Calu3 (cell line): Measurements from ENCODE around the gene HP1BP3. TPM values are rescaled to one million over a fixed set of nuclear protein-coding genes. Genes with fewer than 3 reads are reported as not detected.

Experiments
- BruUV-seq: library from RNA; stranded (reverse); fragments of 400-500 nt; replicated peaks from 2 replicates; lab custom pipeline; 2021; lab: Mats Ljungman, UMichigan
- CTCF ChIA-PET: fragments of 300-600 bp; sonication (Branson Sonifier 250); formaldehyde crosslinking; loops from one replicate; lab custom pipeline; 2022; ENCODE audit warnings: antibody characterized with exemption; lab: Charles Lee
- DNase-seq: peaks from one replicate; pipeline ENCODE4 v3.0.0; 2022
- H3K27ac Mint-ChIP-seq: one replicate; pipeline ENCODE4 v1.8.0; 2022; ENCODE audit warnings: mixed read lengths; ENCODE audit not compliant: unreplicated experiment
- H3K27me3 Mint-ChIP-seq: one replicate; pipeline ENCODE4 v1.8.0; 2022; ENCODE audit warnings: mixed read lengths; ENCODE audit not compliant: unreplicated experiment
- H3K36me3 Mint-ChIP-seq: one replicate; pipeline ENCODE4 v1.8.0; 2022; ENCODE audit warnings: mild to moderate bottlenecking, moderate library complexity, mixed read lengths; ENCODE audit not compliant: insufficient read depth, unreplicated experiment
- H3K4me1 Mint-ChIP-seq: one replicate; pipeline ENCODE4 v1.8.0; 2022; ENCODE audit warnings: mild to moderate bottlenecking, low read depth, mixed read lengths; ENCODE audit not compliant: unreplicated experiment
- H3K4me3 Mint-ChIP-seq: one replicate; pipeline ENCODE4 v1.8.0; 2022; ENCODE audit warnings: mild to moderate bottlenecking, low read depth, moderate library complexity, mixed read lengths; ENCODE audit not compliant: unreplicated experiment
- H3K9me3 Mint-ChIP-seq: one replicate; pipeline ENCODE4 v1.8.0; 2022; ENCODE audit warnings: low read depth, mixed read lengths; ENCODE audit not compliant: unreplicated experiment
- intact Hi-C: fragments of 100-400 bp; cut with micrococcal nuclease; formaldehyde crosslinking; loops from one replicate; pipeline ENCODE4 v1.10.0; 2022; ENCODE audit not compliant: unreplicated experiment
- total RNA-seq: library from RNA; stranded (reverse); gene quantifications from 2 replicates; pipeline ENCODE4 v1.2.3, GENCODE V29; 2022
- TF ChIP-seq, protein P1 (sequence below): fragments of 200-600 bp; IDR thresholded peaks from one replicate; pipeline ENCODE4 v1.8.0; 2022; ENCODE audit warnings: antibody characterized with exemption; ENCODE audit not compliant: unreplicated experiment

Gene HP1BP3
- total RNA-seq, 1 experiment from 2014 or later: 247 TPM

DNA sequence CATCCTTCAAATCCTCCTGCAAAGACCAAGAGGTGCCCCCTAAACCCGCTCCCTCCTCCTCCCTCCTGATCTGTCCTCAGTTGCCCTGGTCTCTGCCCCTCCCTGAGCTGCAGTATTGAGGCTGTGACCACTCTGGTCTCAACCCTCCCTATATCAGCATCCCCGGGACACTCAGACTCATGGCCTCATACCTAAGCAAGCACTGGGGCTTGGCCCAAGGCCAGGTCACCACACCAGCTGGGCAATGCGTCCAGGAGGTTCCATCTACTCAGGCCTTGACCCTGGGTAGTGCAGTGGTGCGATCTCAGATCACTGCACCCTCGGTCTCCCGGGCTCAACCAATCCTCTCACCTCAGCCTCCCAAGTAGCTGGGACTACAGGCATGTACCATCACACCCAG is 79.0 kb downstream of the HP1BP3 start:
- TF ChIP-seq, protein P1, sequence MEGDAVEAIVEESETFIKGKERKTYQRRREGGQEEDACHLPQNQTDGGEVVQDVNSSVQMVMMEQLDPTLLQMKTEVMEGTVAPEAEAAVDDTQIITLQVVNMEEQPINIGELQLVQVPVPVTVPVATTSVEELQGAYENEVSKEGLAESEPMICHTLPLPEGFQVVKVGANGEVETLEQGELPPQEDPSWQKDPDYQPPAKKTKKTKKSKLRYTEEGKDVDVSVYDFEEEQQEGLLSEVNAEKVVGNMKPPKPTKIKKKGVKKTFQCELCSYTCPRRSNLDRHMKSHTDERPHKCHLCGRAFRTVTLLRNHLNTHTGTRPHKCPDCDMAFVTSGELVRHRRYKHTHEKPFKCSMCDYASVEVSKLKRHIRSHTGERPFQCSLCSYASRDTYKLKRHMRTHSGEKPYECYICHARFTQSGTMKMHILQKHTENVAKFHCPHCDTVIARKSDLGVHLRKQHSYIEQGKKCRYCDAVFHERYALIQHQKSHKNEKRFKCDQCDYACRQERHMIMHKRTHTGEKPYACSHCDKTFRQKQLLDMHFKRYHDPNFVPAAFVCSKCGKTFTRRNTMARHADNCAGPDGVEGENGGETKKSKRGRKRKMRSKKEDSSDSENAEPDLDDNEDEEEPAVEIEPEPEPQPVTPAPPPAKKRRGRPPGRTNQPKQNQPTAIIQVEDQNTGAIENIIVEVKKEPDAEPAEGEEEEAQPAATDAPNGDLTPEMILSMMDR: no peak
- no TSS peak for BruUV-seq
- DNase-seq: no peak
- H3K4me3 Mint-ChIP-seq: no peak overlapping the region
- H3K4me1 Mint-ChIP-seq: no peaks in the 10 kb centered on the region
- intact Hi-C loops: no loop called here
- CTCF ChIA-PET: no interaction called here
- H3K9me3 Mint-ChIP-seq: peaks cover 2% of the 10 kb centered on the region
- H3K27me3 Mint-ChIP-seq: peaks cover 9% of the 10 kb centered on the region
- H3K27ac Mint-ChIP-seq: no peak overlapping the region
- no peaks in the 10 kb centered on the region for H3K36me3 Mint-ChIP-seq

DNA sequence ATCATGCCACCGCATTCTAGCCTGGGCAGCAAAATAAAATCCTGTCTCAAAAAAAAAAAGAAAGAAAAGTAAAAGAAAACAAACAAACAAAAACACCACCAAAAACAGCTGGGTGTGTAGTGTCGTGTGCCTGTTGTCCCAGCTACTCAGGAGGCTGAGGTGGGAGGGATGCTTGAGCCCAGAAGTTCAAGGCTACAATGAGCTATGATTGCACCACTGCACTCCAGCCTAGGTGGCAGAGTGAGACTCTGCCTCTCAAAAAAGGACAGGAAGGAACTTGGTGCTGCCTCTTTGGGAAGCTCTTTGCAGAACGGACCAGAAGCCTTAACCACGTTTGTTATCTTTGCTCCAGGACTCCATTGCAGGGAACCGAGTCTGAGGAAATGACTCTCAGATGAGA is 80.3 kb downstream of the HP1BP3 start:
- no peaks in the 10 kb centered on the region for H3K36me3 Mint-ChIP-seq

DNA sequence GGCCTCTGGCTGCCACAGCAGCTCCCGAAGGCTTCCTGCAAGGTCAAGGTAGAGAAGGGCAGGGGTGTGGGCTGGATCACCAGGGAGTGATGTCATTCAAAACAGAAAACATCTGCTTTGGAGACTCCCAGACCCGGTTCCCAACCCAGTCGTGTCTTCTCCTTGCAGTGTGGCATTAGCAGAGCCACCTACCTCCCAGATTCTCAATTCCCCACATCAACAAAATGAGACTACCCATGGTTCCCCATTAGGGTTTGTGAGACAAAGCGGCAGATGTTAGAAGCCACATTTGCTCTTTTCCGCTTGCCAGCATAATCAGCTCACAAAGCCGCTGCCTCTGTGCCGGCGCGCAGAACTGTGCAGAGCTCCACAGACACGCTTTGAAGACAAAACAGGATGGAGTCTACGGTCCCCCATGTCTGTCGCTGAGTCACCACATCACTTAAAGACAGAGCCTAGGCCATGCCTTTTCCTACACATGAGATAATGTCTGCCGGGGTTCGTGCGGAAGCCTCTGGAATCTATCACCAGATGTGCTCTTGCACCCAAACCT is 81.8 kb downstream of the HP1BP3 start:
- Mint-ChIP-seq H3K4me3 (no peak overlapping the region), H3K4me1 (no peaks in the 10 kb centered on the region), H3K36me3 (no peaks in the 10 kb centered on the region), H3K9me3 (peaks cover 3% of the 10 kb centered on the region), H3K27me3 (peaks cover 18% of the 10 kb centered on the region), H3K27ac (no peak overlapping the region)
- TF ChIP-seq, protein P1: no peak
- intact Hi-C loops: no loop called here
- no peak for DNase-seq
- no TSS peak for BruUV-seq
- CTCF ChIA-PET: no interaction called here

More for the DNA sequence above, 80.3 kb downstream of the HP1BP3 start:
- TF ChIP-seq, protein P1: no peak
- CTCF ChIA-PET: interaction anchor here (0.6 to 1.4 kb wide), 3 partner anchors 10 to 79 kb away, joined by 3 to 4 read pairs (median 3); no protein-coding TSS in a partner anchor
- H3K27me3 Mint-ChIP-seq: peaks cover 18% of the 10 kb centered on the region
- H3K4me3 Mint-ChIP-seq: no peak overlapping the region
- H3K9me3 Mint-ChIP-seq: peaks cover 3% of the 10 kb centered on the region
- H3K4me1 Mint-ChIP-seq: no peaks in the 10 kb centered on the region
- BruUV-seq: no TSS peak
- intact Hi-C loops: no loop called here
- DNase-seq: no peak
- no peak overlapping the region for H3K27ac Mint-ChIP-seq

DNA sequence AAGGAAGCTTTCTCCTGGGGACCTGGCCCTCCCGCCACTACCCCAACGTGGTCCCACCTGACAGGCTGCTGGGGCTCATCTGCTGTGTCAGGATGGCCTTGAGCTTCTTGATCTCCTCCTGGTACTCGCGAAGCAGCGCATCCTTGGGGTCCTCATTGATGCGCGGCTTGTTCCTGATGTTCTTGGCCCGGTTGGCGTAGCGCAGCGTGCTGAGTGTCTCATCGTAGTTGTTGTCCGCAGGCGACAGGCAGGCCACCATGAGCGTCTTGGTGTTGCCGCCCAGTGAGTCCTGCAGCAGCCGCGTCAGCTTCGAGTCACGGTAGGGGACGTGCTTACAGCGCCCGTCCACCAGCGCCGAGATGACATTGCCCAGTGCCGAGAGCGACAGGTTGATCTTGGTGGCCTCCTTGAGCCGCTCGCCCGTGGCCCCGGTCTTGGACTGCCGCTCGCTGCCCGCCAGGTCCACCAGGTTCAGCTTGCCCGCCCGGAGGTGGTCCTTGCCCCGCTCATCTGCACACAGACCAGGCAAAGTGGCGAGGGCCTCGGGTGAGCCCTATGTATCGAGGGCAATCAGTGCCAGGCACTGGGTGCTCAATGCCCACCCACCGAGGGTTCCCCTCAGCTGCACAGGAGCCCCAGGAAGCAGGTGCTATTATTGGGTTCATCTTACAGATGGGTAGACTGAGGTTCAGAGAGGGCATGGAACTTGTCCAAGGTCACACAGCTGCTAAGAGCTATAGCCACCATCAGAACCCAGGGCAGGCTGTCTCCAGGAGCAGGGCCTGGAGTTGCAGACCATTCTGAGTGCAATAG is 82.5 kb downstream of the HP1BP3 start:
- intact Hi-C loops: no loop called here
- CTCF ChIA-PET: no interaction called here
- peaks cover 18% of the 10 kb centered on the region for H3K27me3 Mint-ChIP-seq
- DNase-seq: no peak
- BruUV-seq: no TSS peak
- TF ChIP-seq, protein P1: no peak
- no peaks in the 10 kb centered on the region for H3K36me3 Mint-ChIP-seq
- no peak overlapping the region for H3K27ac Mint-ChIP-seq
- H3K4me3 Mint-ChIP-seq: no peak overlapping the region
- H3K4me1 Mint-ChIP-seq: no peaks in the 10 kb centered on the region
- H3K9me3 Mint-ChIP-seq: peaks cover 3% of the 10 kb centered on the region
